ENCODE data around the gene TUBB1.

DNA sequence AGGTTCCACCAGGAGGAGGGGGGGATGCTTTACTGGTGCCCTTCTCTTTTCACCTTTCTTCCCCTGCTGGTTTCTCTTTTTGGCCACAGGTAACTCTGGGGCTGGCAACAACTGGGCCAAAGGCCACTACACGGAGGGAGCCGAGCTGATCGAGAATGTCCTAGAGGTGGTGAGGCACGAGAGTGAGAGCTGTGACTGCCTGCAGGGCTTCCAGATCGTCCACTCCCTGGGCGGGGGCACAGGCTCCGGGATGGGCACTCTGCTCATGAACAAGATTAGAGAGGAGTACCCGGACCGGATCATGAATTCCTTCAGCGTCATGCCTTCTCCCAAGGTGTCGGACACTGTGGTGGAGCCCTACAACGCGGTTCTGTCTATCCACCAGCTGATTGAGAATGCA lies 4.4 kb downstream of the TUBB1 start:
- TF ChIP-seq POLR2AphosphoS5 (IDR thresholded peaks at IDR 0.05; ENCODE audit: borderline replicate concordance, low read depth, low read length): no peak
- TF ChIP-seq EZH2 (IDR thresholded peaks at IDR 0.05): no peak
